Measurements from ENCODE around the gene MAP2K1.

- TF ChIP-seq EZH2 (IDR thresholded peaks at IDR 0.05; ENCODE audit: insufficient read depth, low read length) (no peak), CTCF (IDR thresholded peaks at IDR 0.05; ENCODE audit: insufficient read depth, low read depth, low read length) (no peak)
These were observed 119.1 kb downstream of the MAP2K1 start for GRCh38 chr15:66505818-66506217.
